IMR-90 (cell line): ENCODE data around the gene REPS1. TPM values are rescaled to one million over a fixed set of nuclear protein-coding genes. Genes with fewer than 3 reads are reported as not detected.

Experiments
- ATAC-seq: fragments of 200-7000 bp; cut with Tn5 transposase; 2 replicates; pipeline ENCODE4 v1.9.1; 2020; ENCODE audit warnings: low read depth, mild to moderate bottlenecking, moderate library complexity
- BruUV-seq: library from RNA; stranded (reverse); fragments of 400-500 nt; replicated peaks from 2 replicates; lab custom pipeline; 2021; lab: Mats Ljungman, UMichigan
- CTCF ChIA-PET: fragments of 300-600 bp; formaldehyde crosslinking; extraction: SDS; loops from one replicate; lab custom pipeline; 2021; ENCODE audit warnings: antibody characterized with exemption; lab: Yijun Ruan, JAX
- POLR2A ChIA-PET: fragments of 300-600 bp; sonication (Branson Sonifier 250); formaldehyde crosslinking; loops from one replicate; lab custom pipeline; 2022; ENCODE audit warnings: antibody characterized with exemption; ENCODE audit not compliant: unreplicated experiment; lab: Charles Lee
- DNase-seq: peaks from one replicate; pipeline ENCODE4 v3.0.0; 2013
- H2AFZ ChIP-seq: replicated peaks from 2 replicates; pipeline ENCODE3; 2013; ENCODE audit warnings: low read length, mild to moderate bottlenecking; ENCODE audit not compliant: poor library complexity
- H2AK5ac ChIP-seq: 2 replicates; pipeline ENCODE4 v1.6.1; 2013; ENCODE audit warnings: low read depth, low read length, inconsistent platforms
- H2AK9ac ChIP-seq: replicated peaks from 2 replicates; pipeline ENCODE3; 2013; ENCODE audit warnings: mild to moderate bottlenecking, low read depth, low read length, moderate library complexity; ENCODE audit not compliant: poor library complexity
- H2BK120ac ChIP-seq: 2 replicates; pipeline ENCODE4 v1.6.1; 2013; ENCODE audit warnings: low read depth, low read length, inconsistent platforms
- H2BK15ac ChIP-seq: 3 replicates; pipeline ENCODE4 v1.6.1; 2013; ENCODE audit warnings: low read depth, low read length, inconsistent platforms
- H2BK20ac ChIP-seq: 2 replicates; pipeline ENCODE4 v1.6.1; 2013; ENCODE audit warnings: low read depth, mild to moderate bottlenecking, inconsistent platforms, low read length, moderate library complexity
- H2BK5ac ChIP-seq: 2 replicates; pipeline ENCODE4 v1.6.1; 2013; ENCODE audit warnings: mild to moderate bottlenecking, low read depth, low read length, inconsistent platforms; ENCODE audit not compliant: poor library complexity, severe bottlenecking
- H3K14ac ChIP-seq: replicated peaks from 2 replicates; pipeline ENCODE4 v1.6.1; 2013; ENCODE audit warnings: low read depth, low read length, inconsistent platforms
- H3K18ac ChIP-seq: 2 replicates; pipeline ENCODE4 v1.6.1; 2013; ENCODE audit warnings: low read depth, low read length, control low read depth
- H3K23ac ChIP-seq: 2 replicates; pipeline ENCODE4 v1.6.1; 2013; ENCODE audit warnings: low read depth, low read length, inconsistent platforms
- H3K27ac ChIP-seq: 2 replicates; pipeline ENCODE4 v1.5.1; 2013; ENCODE audit warnings: mild to moderate bottlenecking, control low read depth, low read length; ENCODE audit not compliant: insufficient read depth
- H3K27me3 ChIP-seq: 2 replicates; pipeline ENCODE4 v1.6.1; 2013; ENCODE audit warnings: low read length; ENCODE audit not compliant: control insufficient read depth, insufficient read depth
- H3K36me3 ChIP-seq: 2 replicates; pipeline ENCODE4 v1.6.1; 2013; ENCODE audit warnings: low read length, mixed read lengths; ENCODE audit not compliant: control insufficient read depth, insufficient read depth
- H3K4ac ChIP-seq: 2 replicates; pipeline ENCODE4 v1.6.1; 2013; ENCODE audit warnings: low read depth, low read length, inconsistent platforms
- H3K4me1 ChIP-seq: 2 replicates; pipeline ENCODE4 v1.6.1; 2013; ENCODE audit warnings: low read length, mixed read lengths; ENCODE audit not compliant: control insufficient read depth, insufficient read depth
- H3K4me2 ChIP-seq: 2 replicates; pipeline ENCODE4 v1.6.1; 2013; ENCODE audit warnings: low read depth, mild to moderate bottlenecking, control low read depth, low read length, moderate library complexity
- H3K4me3 ChIP-seq: 2 replicates; pipeline ENCODE4 v1.5.1; 2013; ENCODE audit warnings: low read depth, mild to moderate bottlenecking, control low read depth, low read length, moderate library complexity; ENCODE audit not compliant: insufficient read depth
- H3K56ac ChIP-seq: 2 replicates; pipeline ENCODE4 v1.6.1; 2013; ENCODE audit warnings: low read length, inconsistent platforms; ENCODE audit not compliant: insufficient read depth; ENCODE audit errors: extremely low read depth
- H3K79me1 ChIP-seq, 2 experiments: 2 replicates each; pipeline ENCODE4 v1.6.1; 2013; ENCODE audit warnings: low read length in 2 of 2, inconsistent platforms in 1 of 2, low read depth in 1 of 2
- H3K9ac ChIP-seq: 2 replicates; pipeline ENCODE4 v1.6.1; 2013; ENCODE audit warnings: low read depth, low read length, control low read depth
- H3K9me1 ChIP-seq: 2 replicates; pipeline ENCODE4 v1.6.1; 2013; ENCODE audit warnings: low read length, inconsistent platforms; ENCODE audit not compliant: insufficient read depth
- H3K9me3 ChIP-seq: 2 replicates; pipeline ENCODE4 v1.6.1; 2013; ENCODE audit warnings: low read length; ENCODE audit not compliant: control insufficient read depth, insufficient read depth
- H4K20me1 ChIP-seq: 2 replicates; pipeline ENCODE4 v1.6.1; 2013; ENCODE audit warnings: low read length, inconsistent platforms; ENCODE audit not compliant: insufficient read depth
- H4K5ac ChIP-seq: 2 replicates; pipeline ENCODE4 v1.6.1; 2013; ENCODE audit warnings: mild to moderate bottlenecking, low read depth, low read length, control low read depth
- H4K8ac ChIP-seq, 2 experiments: 2 replicates each; pipeline ENCODE4 v1.6.1; 2013; ENCODE audit warnings: low read depth in 2 of 2, low read length in 2 of 2, control low read depth in 1 of 2, inconsistent platforms in 1 of 2
- H4K91ac ChIP-seq: 2 replicates; pipeline ENCODE4 v1.6.1; 2013; ENCODE audit warnings: low read depth, low read length, inconsistent platforms; ENCODE audit not compliant: insufficient read depth
- CEBPB ChIP-seq: IDR thresholded peaks from 2 replicates; pipeline ENCODE4 v1.6.1; 2012; ENCODE audit warnings: low read depth, low read length, improper control_type of control experiment
- CHD1 ChIP-seq: IDR thresholded peaks from 2 replicates; pipeline ENCODE4 v1.6.1; 2012; ENCODE audit warnings: low read depth, low read length, improper control_type of control experiment
- FOS ChIP-seq: fragments of 150-350 bp; IDR thresholded peaks from 2 replicates; pipeline ENCODE4 v1.6.1; 2016; ENCODE audit warnings: low read depth, low read length
- MXI1 ChIP-seq: IDR thresholded peaks from 2 replicates; pipeline ENCODE4 v1.6.1; 2012; ENCODE audit warnings: low read depth, mild to moderate bottlenecking, low read length, moderate library complexity, borderline replicate concordance
- NFE2L2 ChIP-seq: fragments of 150-350 bp; IDR thresholded peaks from 2 replicates; pipeline ENCODE4 v1.6.1; 2016; ENCODE audit warnings: low read depth, mild to moderate bottlenecking, low read length
- POLR2A ChIP-seq: IDR thresholded peaks from 2 replicates; pipeline ENCODE4 v1.6.1; 2012; ENCODE audit warnings: mild to moderate bottlenecking, low read depth, low read length
- RAD21 ChIP-seq: IDR thresholded peaks from 2 replicates; pipeline ENCODE4 v1.6.1; 2012; ENCODE audit warnings: low read length, improper control_type of control experiment
- SMC3 ChIP-seq: fragments of 150-350 bp; IDR thresholded peaks from 2 replicates; pipeline ENCODE4 v1.6.1; 2016; ENCODE audit warnings: low read depth, mild to moderate bottlenecking, antibody characterized with exemption, low read length, moderate library complexity
- WGBS, 2 experiments: methylation state at CpG; one replicate each; pipeline versions ENCODE4 v1.1.5 to v1.1.7; 2013; ENCODE audit warnings: missing lambda C conversion rate in 2 of 2; ENCODE audit not compliant: insufficient read length in 1 of 2; ENCODE audit errors: extremely low coverage in 2 of 2; 5-methylcytosine and 5-hydroxymethylcytosine counted together
- dilution Hi-C: fragments of 300-500 bp; cut with HindIII; formaldehyde crosslinking; loops from one replicate; pipeline ENCODE4 v1.14.3; 2018; ENCODE audit warnings: low sequenced_read_pairs; ENCODE audit not compliant: unreplicated experiment
- in situ Hi-C: fragments of 300-500 bp; cut with MboI; formaldehyde crosslinking; loops from 3 replicates; pipeline ENCODE4 v1.14.3; 2019; ENCODE audit warnings: low sequenced_read_pairs, inconsistent platforms, mixed read lengths
- intact Hi-C: fragments of 100-400 bp; cut with micrococcal nuclease; formaldehyde crosslinking; loops from 2 replicates; pipeline ENCODE4 v1.10.0; 2022
- polyA plus RNA-seq, 3 experiments: library from polyadenylated mRNA; depleted of rRNA; stranded (reverse); fragments of >200 nt; gene quantifications; 2 replicates each; pipeline ENCODE4 v1.2.3, GENCODE V29; 2012; ENCODE audit warnings: low replicate concordance in 1 of 3
- total RNA-seq: library from RNA; depleted of rRNA; stranded (reverse); fragments of >200 nt; gene quantifications from 2 replicates; pipeline ENCODE4 v1.2.3, GENCODE V29; 2012
- TF ChIP-seq, protein P1 (sequence below): fragments of 150-350 bp; IDR thresholded peaks from 2 replicates; pipeline ENCODE4 v1.6.1; 2017; ENCODE audit warnings: mild to moderate bottlenecking, antibody characterized with exemption, low read length, low read depth
- TF ChIP-seq, protein P2 (sequence below): fragments of 150-350 bp; IDR thresholded peaks from 2 replicates; pipeline ENCODE4 v1.6.1; 2016; ENCODE audit warnings: low read depth, mild to moderate bottlenecking, low read length, moderate library complexity, borderline replicate concordance
- TF ChIP-seq, protein P3 (sequence below): conservative IDR thresholded peaks from 2 replicates; pipeline ENCODE4 v1.5.1; 2012; ENCODE audit warnings: mild to moderate bottlenecking, low read depth, low read length, improper control_type of control experiment

The REPS1 gene
- total and polyA plus RNA-seq, 2 of the 4 experiments (the other 2 are of a cell fraction) = 21.9 to 24.2 TPM

- Histone ChIP-seq H3K18ac (no peak overlapping the region), H3K9me3 (no peaks in the 10 kb centered on the region), H2BK5ac (no peak overlapping the region), H3K9ac (no peak overlapping the region), H3K27me3 (peaks cover 4% of the 10 kb centered on the region; the same call in 1 of the 2 replicates), H4K20me1 (no peaks in the 10 kb centered on the region), H4K5ac (no peak overlapping the region), H3K56ac (no peak overlapping the region), H4K8ac (no peak overlapping the region), H2BK120ac (no peak overlapping the region), H3K4me3 (no peak overlapping the region), H3K23ac (no peak overlapping the region), H2AFZ (no peak overlapping the region), H3K36me3 (no peaks in the 10 kb centered on the region), H3K4ac (no peak overlapping the region), H3K14ac (no peak overlapping the region), H2AK9ac (no peak overlapping the region), H4K91ac (no peak overlapping the region), H2BK20ac (no peak overlapping the region), H3K79me1 (no peaks in the 10 kb centered on the region), H2BK15ac (no peak overlapping the region), H3K4me2 (no peak overlapping the region), H2AK5ac (no peak overlapping the region), H3K9me1 (no peaks in the 10 kb centered on the region), H3K27ac (no peak overlapping the region), H3K4me1 (no peaks in the 10 kb centered on the region)
- BruUV-seq = no TSS peak
- no peak for DNase-seq
- ChIA-PET POLR2A (no interaction called here), CTCF (no interaction called here)
- in situ Hi-C loops (no loop called here), dilution Hi-C loops (no loop called here), intact Hi-C loops (no loop called here)
- no CpG with 5 or more reads among the region's 7 CpGs for WGBS, 2 experiments
- TF ChIP-seq SMC3 = no peak
- TF ChIP-seq, protein P1, sequence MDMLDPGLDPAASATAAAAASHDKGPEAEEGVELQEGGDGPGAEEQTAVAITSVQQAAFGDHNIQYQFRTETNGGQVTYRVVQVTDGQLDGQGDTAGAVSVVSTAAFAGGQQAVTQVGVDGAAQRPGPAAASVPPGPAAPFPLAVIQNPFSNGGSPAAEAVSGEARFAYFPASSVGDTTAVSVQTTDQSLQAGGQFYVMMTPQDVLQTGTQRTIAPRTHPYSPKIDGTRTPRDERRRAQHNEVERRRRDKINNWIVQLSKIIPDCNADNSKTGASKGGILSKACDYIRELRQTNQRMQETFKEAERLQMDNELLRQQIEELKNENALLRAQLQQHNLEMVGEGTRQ = no peak
- TF ChIP-seq RAD21 = no peak
- no peak for TF ChIP-seq POLR2A
- no peak for TF ChIP-seq CEBPB
- TF ChIP-seq, protein P2, sequence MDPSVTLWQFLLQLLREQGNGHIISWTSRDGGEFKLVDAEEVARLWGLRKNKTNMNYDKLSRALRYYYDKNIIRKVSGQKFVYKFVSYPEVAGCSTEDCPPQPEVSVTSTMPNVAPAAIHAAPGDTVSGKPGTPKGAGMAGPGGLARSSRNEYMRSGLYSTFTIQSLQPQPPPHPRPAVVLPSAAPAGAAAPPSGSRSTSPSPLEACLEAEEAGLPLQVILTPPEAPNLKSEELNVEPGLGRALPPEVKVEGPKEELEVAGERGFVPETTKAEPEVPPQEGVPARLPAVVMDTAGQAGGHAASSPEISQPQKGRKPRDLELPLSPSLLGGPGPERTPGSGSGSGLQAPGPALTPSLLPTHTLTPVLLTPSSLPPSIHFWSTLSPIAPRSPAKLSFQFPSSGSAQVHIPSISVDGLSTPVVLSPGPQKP = no peak
- no peak for TF ChIP-seq NFE2L2
- no peak for TF ChIP-seq MXI1
- TF ChIP-seq CHD1 = no peak
- no peak for TF ChIP-seq FOS
- TF ChIP-seq, protein P3, sequence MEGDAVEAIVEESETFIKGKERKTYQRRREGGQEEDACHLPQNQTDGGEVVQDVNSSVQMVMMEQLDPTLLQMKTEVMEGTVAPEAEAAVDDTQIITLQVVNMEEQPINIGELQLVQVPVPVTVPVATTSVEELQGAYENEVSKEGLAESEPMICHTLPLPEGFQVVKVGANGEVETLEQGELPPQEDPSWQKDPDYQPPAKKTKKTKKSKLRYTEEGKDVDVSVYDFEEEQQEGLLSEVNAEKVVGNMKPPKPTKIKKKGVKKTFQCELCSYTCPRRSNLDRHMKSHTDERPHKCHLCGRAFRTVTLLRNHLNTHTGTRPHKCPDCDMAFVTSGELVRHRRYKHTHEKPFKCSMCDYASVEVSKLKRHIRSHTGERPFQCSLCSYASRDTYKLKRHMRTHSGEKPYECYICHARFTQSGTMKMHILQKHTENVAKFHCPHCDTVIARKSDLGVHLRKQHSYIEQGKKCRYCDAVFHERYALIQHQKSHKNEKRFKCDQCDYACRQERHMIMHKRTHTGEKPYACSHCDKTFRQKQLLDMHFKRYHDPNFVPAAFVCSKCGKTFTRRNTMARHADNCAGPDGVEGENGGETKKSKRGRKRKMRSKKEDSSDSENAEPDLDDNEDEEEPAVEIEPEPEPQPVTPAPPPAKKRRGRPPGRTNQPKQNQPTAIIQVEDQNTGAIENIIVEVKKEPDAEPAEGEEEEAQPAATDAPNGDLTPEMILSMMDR = no peak
- no peak for ATAC-seq
Observed at GRCh38 chr6:138882369-138883017, 105.6 kb downstream of the REPS1 start.
